Mesenchymal stem cell (in vitro differentiated cells and primary cell): ENCODE results near the gene MTCL1.

Source experiments
- DNase-seq: peaks from one replicate; pipeline ENCODE4 v3.0.0-alpha.2; 2013
- H2AFZ ChIP-seq: one replicate; pipeline ENCODE4 v1.6.1; 2013; ENCODE audit warnings: low read depth, mild to moderate bottlenecking, control low read depth, inconsistent platforms, low read length, moderate library complexity
- H2AK5ac ChIP-seq: 2 replicates; pipeline ENCODE4 v1.6.1; 2013; ENCODE audit warnings: low read length, moderate library complexity, mild to moderate bottlenecking, inconsistent platforms; ENCODE audit not compliant: severe bottlenecking
- H2BK120ac ChIP-seq: one replicate; pipeline ENCODE4 v1.6.1; 2013; ENCODE audit warnings: low read depth, mild to moderate bottlenecking, inconsistent platforms, low read length, moderate library complexity
- H2BK12ac ChIP-seq, 2 experiments: one replicate each; pipeline ENCODE4 v1.6.1; 2013; ENCODE audit warnings: inconsistent platforms in 2 of 2, low read length in 2 of 2, mild to moderate bottlenecking in 2 of 2, moderate library complexity in 2 of 2, control low read depth in 1 of 2
- H2BK15ac ChIP-seq: one replicate; pipeline ENCODE4 v1.6.1; 2013; ENCODE audit warnings: mild to moderate bottlenecking, low read depth, inconsistent platforms; ENCODE audit not compliant: poor library complexity, severe bottlenecking
- H2BK5ac ChIP-seq: 2 replicates; pipeline ENCODE4 v1.6.1; 2013; ENCODE audit warnings: low read depth, mild to moderate bottlenecking, low read length, control low read depth, inconsistent platforms; ENCODE audit not compliant: poor library complexity, severe bottlenecking
- H3K14ac ChIP-seq, 2 experiments: one replicate each; pipeline ENCODE4 v1.6.1; 2013; ENCODE audit warnings: inconsistent platforms in 2 of 2, low read length in 2 of 2, control low read depth in 1 of 2, mild to moderate bottlenecking in 1 of 2, moderate library complexity in 1 of 2
- H3K18ac ChIP-seq, 2 experiments: one replicate each; pipeline ENCODE4 v1.6.1; 2013; ENCODE audit warnings: inconsistent platforms in 2 of 2, low read length in 2 of 2, control low read depth in 1 of 2, low read depth in 1 of 2, mild to moderate bottlenecking in 1 of 2
- H3K23ac ChIP-seq, 2 experiments: one replicate each; pipeline ENCODE4 v1.6.1; 2013; ENCODE audit warnings: inconsistent platforms in 2 of 2, low read length in 2 of 2, mild to moderate bottlenecking in 2 of 2, moderate library complexity in 2 of 2, control low read depth in 1 of 2
- H3K27ac ChIP-seq: 2 replicates; pipeline ENCODE4 v1.5.1; 2013; ENCODE audit warnings: mild to moderate bottlenecking, moderate library complexity, low read length, control low read depth, inconsistent platforms; ENCODE audit not compliant: poor library complexity, severe bottlenecking
- H3K27me3 ChIP-seq, 2 experiments: 2 replicates each; pipeline versions ENCODE4 v1.6.1 to v1.7.0; 2013; ENCODE audit warnings: low read length in 2 of 2, mild to moderate bottlenecking in 2 of 2, moderate library complexity in 2 of 2, control low read depth in 1 of 2, inconsistent platforms in 1 of 2; ENCODE audit not compliant: control insufficient read depth in 1 of 2, insufficient read depth in 1 of 2
- H3K36me3 ChIP-seq, 2 experiments: 2 replicates each; pipeline versions ENCODE4 v1.6.1 to v1.7.0; 2013; ENCODE audit warnings: low read length in 2 of 2, control low read depth in 1 of 2, inconsistent platforms in 1 of 2, low read depth in 1 of 2, mild to moderate bottlenecking in 1 of 2; ENCODE audit not compliant: insufficient read depth in 2 of 2, control insufficient read depth in 1 of 2
- H3K4ac ChIP-seq, 2 experiments: one replicate each; pipeline ENCODE4 v1.6.1; 2013; ENCODE audit warnings: inconsistent platforms in 2 of 2, low read length in 2 of 2, mild to moderate bottlenecking in 2 of 2, moderate library complexity in 2 of 2, control low read depth in 1 of 2, low read depth in 1 of 2
- H3K4me1 ChIP-seq: 2 replicates; pipeline ENCODE4 v1.6.1; 2013; ENCODE audit warnings: low read depth, low read length, control low read depth; ENCODE audit not compliant: control insufficient read depth, insufficient read depth
- H3K4me2 ChIP-seq: 2 replicates; pipeline ENCODE4 v1.6.1; 2013; ENCODE audit warnings: low read length, mild to moderate bottlenecking, inconsistent platforms; ENCODE audit not compliant: poor library complexity, severe bottlenecking
- H3K4me3 ChIP-seq, 2 experiments: 2 replicates each; pipeline versions ENCODE4 v1.5.1 to v1.7.0; 2013; ENCODE audit warnings: low read length in 2 of 2, mild to moderate bottlenecking in 2 of 2, control low read depth in 1 of 2, low read depth in 1 of 2; ENCODE audit not compliant: insufficient read depth in 1 of 2
- H3K79me1 ChIP-seq: replicated peaks from 2 replicates; pipeline ENCODE4 v1.6.1; 2013; ENCODE audit warnings: mild to moderate bottlenecking, control low read depth, low read length, inconsistent platforms; ENCODE audit not compliant: poor library complexity, severe bottlenecking
- H3K9ac ChIP-seq: 2 replicates; pipeline ENCODE4 v1.7.0; 2013; ENCODE audit warnings: mild to moderate bottlenecking, low read length, moderate library complexity
- H3K9me3 ChIP-seq: 2 replicates; pipeline ENCODE4 v1.7.0; 2013; ENCODE audit warnings: mild to moderate bottlenecking, low read length; ENCODE audit not compliant: control insufficient read depth
- H4K8ac ChIP-seq: one replicate; pipeline ENCODE4 v1.6.1; 2013; ENCODE audit warnings: inconsistent platforms, mild to moderate bottlenecking, low read length, moderate library complexity
- H4K91ac ChIP-seq: one replicate; pipeline ENCODE4 v1.6.1; 2013; ENCODE audit warnings: mild to moderate bottlenecking, low read length, inconsistent platforms
- WGBS: methylation state at CpG from one replicate; pipeline ENCODE4 v1.1.7; 2013; ENCODE audit warnings: mixed read lengths; 5-methylcytosine and 5-hydroxymethylcytosine counted together

Gene MTCL1

GRCh38 chr18:8839281-8839680 lies 133.9 kb downstream of the MTCL1 start:
- no peak overlapping the region for H2BK12ac ChIP-seq
- H3K23ac ChIP-seq, result no peak overlapping the region

GRCh38 chr18:8841781-8842485 lies 136.6 kb downstream of the MTCL1 start:
- no peak overlapping the region for H3K4ac ChIP-seq
- H2BK120ac ChIP-seq, result no peak overlapping the region
- H3K79me1 ChIP-seq, result no peaks in the 10 kb centered on the region
- no peak overlapping the region for H2BK15ac ChIP-seq
- no peak overlapping the region for H2AFZ ChIP-seq
- H2AK5ac ChIP-seq, result no peak overlapping the region
- H3K18ac ChIP-seq, result no peak overlapping the region
- 90% methylated on average over 4 of the region's 4 CpGs for WGBS
- peak overlapping the region; percentile 55 for H3K27ac ChIP-seq
- no peak for DNase-seq
- H2BK12ac ChIP-seq, result no peak overlapping the region
- no peak overlapping the region for H3K23ac ChIP-seq
- H3K4me1 ChIP-seq, result peaks cover 3% of the 10 kb centered on the region
- H4K91ac ChIP-seq, result no peak overlapping the region
- H4K8ac ChIP-seq, result no peak overlapping the region
- H3K4me3 ChIP-seq, result no peak overlapping the region
- no peak overlapping the region for H3K14ac ChIP-seq
- no peaks in the 10 kb centered on the region for H3K27me3 ChIP-seq
- H3K36me3 ChIP-seq, result no peaks in the 10 kb centered on the region
- H3K4me2 ChIP-seq, result no peak overlapping the region
- no peak overlapping the region for H2BK5ac ChIP-seq
- H3K9me3 ChIP-seq, result peaks cover 5% of the 10 kb centered on the region
- H3K9ac ChIP-seq, result no peak overlapping the region

More at GRCh38 chr18:8839281-8839680, 133.9 kb downstream of the MTCL1 start:
- no peak overlapping the region for H2BK120ac ChIP-seq
- no peaks in the 10 kb centered on the region for H3K36me3 ChIP-seq
- no peak overlapping the region for H2BK15ac ChIP-seq
- no peak overlapping the region for H2AFZ ChIP-seq
- no peak overlapping the region for H2AK5ac ChIP-seq
- no peak for DNase-seq
- H3K4me2 ChIP-seq, result no peak overlapping the region
- H3K18ac ChIP-seq, result no peak overlapping the region
- H3K9me3 ChIP-seq, result peaks cover 5% of the 10 kb centered on the region
- H4K8ac ChIP-seq, result no peak overlapping the region
- H3K4ac ChIP-seq, result no peak overlapping the region
- 88% methylated on average over 3 of the region's 3 CpGs for WGBS
- H3K14ac ChIP-seq, result peak overlapping the region in 1 of 2 experiments; percentile 4
- no peak overlapping the region for H4K91ac ChIP-seq
- H3K4me3 ChIP-seq, result no peak overlapping the region
- H2BK5ac ChIP-seq, result no peak overlapping the region
- no peaks in the 10 kb centered on the region for H3K79me1 ChIP-seq
- no peak overlapping the region for H3K27ac ChIP-seq
- no peak overlapping the region for H3K9ac ChIP-seq
- H3K4me1 ChIP-seq, result peaks cover 7% of the 10 kb centered on the region
- no peaks in the 10 kb centered on the region for H3K27me3 ChIP-seq

- no peak for DNase-seq
- no peak overlapping the region for H3K18ac ChIP-seq
- 90% methylated on average over 4 of the region's 5 CpGs for WGBS
- no peak overlapping the region for H2AFZ ChIP-seq
- H3K79me1 ChIP-seq, result no peaks in the 10 kb centered on the region
- no peak overlapping the region for H4K8ac ChIP-seq
- no peak overlapping the region for H4K91ac ChIP-seq
- no peak overlapping the region for H2AK5ac ChIP-seq
- H3K9ac ChIP-seq, result no peak overlapping the region
- H3K27me3 ChIP-seq, result no peaks in the 10 kb centered on the region
- no peak overlapping the region for H3K23ac ChIP-seq
- no peak overlapping the region for H2BK120ac ChIP-seq
- H3K36me3 ChIP-seq, result no peaks in the 10 kb centered on the region
- H3K14ac ChIP-seq, result no peak overlapping the region
- H2BK12ac ChIP-seq, result no peak overlapping the region
- H3K4me1 ChIP-seq, result peaks cover 3% of the 10 kb centered on the region
- H3K4me2 ChIP-seq, result no peak overlapping the region
- no peak overlapping the region for H3K27ac ChIP-seq
- no peak overlapping the region for H3K4me3 ChIP-seq
- no peak overlapping the region for H3K4ac ChIP-seq
- no peak overlapping the region for H2BK15ac ChIP-seq
- no peak overlapping the region for H2BK5ac ChIP-seq
- H3K9me3 ChIP-seq, result no peaks in the 10 kb centered on the region
These were observed 137.2 kb downstream of the MTCL1 start for GRCh38 chr18:8842506-8842905.

GRCh38 chr18:8843005-8843404 lies 137.6 kb downstream of the MTCL1 start:
- no peak overlapping the region for H3K23ac ChIP-seq

More at GRCh38 chr18:8843005-8843404, 137.6 kb downstream of the MTCL1 start:
- H2AK5ac ChIP-seq, result peak overlapping the region; percentile 62
- H3K4ac ChIP-seq, result no peak overlapping the region
- peaks cover 4% of the 10 kb centered on the region for H3K4me1 ChIP-seq
- no peak for DNase-seq
- no peak overlapping the region for H4K8ac ChIP-seq
- H3K27ac ChIP-seq, result no peak overlapping the region
- no peak overlapping the region for H3K9ac ChIP-seq
- no peak overlapping the region for H2BK15ac ChIP-seq
- H3K27me3 ChIP-seq, result no peaks in the 10 kb centered on the region
- no peaks in the 10 kb centered on the region for H3K36me3 ChIP-seq
- H3K4me2 ChIP-seq, result no peak overlapping the region
- H3K4me3 ChIP-seq, result no peak overlapping the region
- no peak overlapping the region for H2AFZ ChIP-seq
- no peak overlapping the region for H3K14ac ChIP-seq
- no peaks in the 10 kb centered on the region for H3K9me3 ChIP-seq
- WGBS, result 75% methylated on average over 1 of the region's 1 CpG
- H2BK5ac ChIP-seq, result no peak overlapping the region
- no peak overlapping the region for H2BK12ac ChIP-seq
- H2BK120ac ChIP-seq, result no peak overlapping the region
- H4K91ac ChIP-seq, result no peak overlapping the region
- no peaks in the 10 kb centered on the region for H3K79me1 ChIP-seq
- no peak overlapping the region for H3K18ac ChIP-seq
